SK-N-SH treated with all-trans-retinoic acid at 6 μM for 48 hours (cell line): ENCODE measurements around the gene KSR2.

Source experiments
- ATAC-seq: fragments of 200-7000 bp; cut with Tn5 transposase; 3 replicates; pipeline ENCODE4 v1.9.1; 2020; ENCODE audit warnings: mild to moderate bottlenecking, moderate library complexity
- ARNTL ChIP-seq: fragments of 450-650 bp; formaldehyde crosslinking; IDR thresholded peaks from 2 replicates; pipeline ENCODE4 v1.5.0; 2020; ENCODE audit warnings: low read depth, mild to moderate bottlenecking, moderate library complexity, borderline replicate concordance
- BACH2 ChIP-seq: fragments of 250-450 bp; sonication (Bioruptor Pico); IDR thresholded peaks from 2 replicates; pipeline ENCODE4 v1.9.0; 2021; ENCODE audit warnings: mild to moderate bottlenecking, borderline replicate concordance
- CSDC2 ChIP-seq: fragments of 250-450 bp; sonication (Bioruptor Pico); IDR thresholded peaks from 2 replicates; pipeline ENCODE4 v1.5.0; 2020; ENCODE audit warnings: mild to moderate bottlenecking, moderate library complexity
- ESRRG ChIP-seq: fragments of 250-450 bp; sonication (Bioruptor Pico); IDR thresholded peaks from 2 replicates; pipeline ENCODE4 v1.6.1; 2021; ENCODE audit warnings: mild to moderate bottlenecking
- GLIS3 ChIP-seq: fragments of 250-450 bp; sonication (Bioruptor Pico); IDR thresholded peaks from 2 replicates; pipeline ENCODE4 v1.5.0; 2020; ENCODE audit warnings: mild to moderate bottlenecking, moderate library complexity
- ISL1 ChIP-seq: fragments of 250-450 bp; sonication (Bioruptor Pico); IDR thresholded peaks from 2 replicates; pipeline ENCODE4 v2.1.2; 2022; ENCODE audit warnings: mild to moderate bottlenecking, moderate library complexity
- PPARA ChIP-seq: fragments of 250-450 bp; sonication (Bioruptor Pico); IDR thresholded peaks from 2 replicates; pipeline ENCODE4 v1.5.0; 2020; ENCODE audit warnings: mild to moderate bottlenecking, borderline replicate concordance
- RARB ChIP-seq: fragments of 250-450 bp; sonication (Bioruptor Pico); IDR thresholded peaks from 2 replicates; pipeline ENCODE4 v1.8.0; 2021; ENCODE audit warnings: mild to moderate bottlenecking, moderate library complexity
- SNAI2 ChIP-seq: fragments of 250-450 bp; sonication (Bioruptor Pico); IDR thresholded peaks from 2 replicates; pipeline ENCODE4 v1.5.0; 2020; ENCODE audit warnings: mild to moderate bottlenecking, moderate library complexity
- TCF4 ChIP-seq: fragments of 250-450 bp; sonication (Bioruptor Pico); IDR thresholded peaks from 2 replicates; pipeline ENCODE4 v1.8.0; 2021; ENCODE audit warnings: mild to moderate bottlenecking, moderate library complexity, borderline replicate concordance
- TOX ChIP-seq: fragments of 250-450 bp; sonication (Bioruptor Pico); IDR thresholded peaks from 2 replicates; pipeline ENCODE4 v1.8.0; 2021; ENCODE audit warnings: mild to moderate bottlenecking, moderate library complexity, borderline replicate concordance
- ZC3H10 ChIP-seq: fragments of 250-450 bp; sonication (Bioruptor Pico); IDR thresholded peaks from 2 replicates; pipeline ENCODE4 v1.5.1; 2021; ENCODE audit warnings: mild to moderate bottlenecking, moderate library complexity
- ZFP30 ChIP-seq: fragments of 450-650 bp; formaldehyde crosslinking; IDR thresholded peaks from 2 replicates; pipeline ENCODE4 v1.5.0; 2022; ENCODE audit warnings: mild to moderate bottlenecking, moderate library complexity
- ZNF565 ChIP-seq: fragments of 450-650 bp; formaldehyde crosslinking; conservative IDR thresholded peaks from 2 replicates; pipeline ENCODE4 v1.5.0; 2020; ENCODE audit warnings: low read depth, mild to moderate bottlenecking, moderate library complexity
- ZNF70 ChIP-seq: fragments of 450-650 bp; formaldehyde crosslinking; IDR thresholded peaks from 2 replicates; pipeline ENCODE4 v1.5.0; 2020; ENCODE audit warnings: mild to moderate bottlenecking, moderate library complexity
- ZNF8 ChIP-seq: fragments of 450-650 bp; formaldehyde crosslinking; IDR thresholded peaks from 2 replicates; pipeline ENCODE4 v1.5.0; 2020; ENCODE audit warnings: mild to moderate bottlenecking, moderate library complexity
- TF ChIP-seq, protein P1 (sequence below): fragments of 250-450 bp; sonication (Bioruptor Pico); IDR thresholded peaks from 2 replicates; pipeline ENCODE4 v1.5.0; 2020; ENCODE audit warnings: mild to moderate bottlenecking, moderate library complexity
- TF ChIP-seq, protein P2 (sequence below): fragments of 250-450 bp; sonication (Bioruptor Pico); IDR thresholded peaks from 2 replicates; pipeline ENCODE4 v1.8.0; 2020; ENCODE audit warnings: mild to moderate bottlenecking, moderate library complexity, borderline replicate concordance
- TF ChIP-seq, protein P3 (sequence below): fragments of 250-450 bp; sonication (Bioruptor Pico); IDR thresholded peaks from 2 replicates; pipeline ENCODE4 v1.5.1; 2020; ENCODE audit warnings: low read depth, mild to moderate bottlenecking, moderate library complexity

The KSR2 gene

DNA sequence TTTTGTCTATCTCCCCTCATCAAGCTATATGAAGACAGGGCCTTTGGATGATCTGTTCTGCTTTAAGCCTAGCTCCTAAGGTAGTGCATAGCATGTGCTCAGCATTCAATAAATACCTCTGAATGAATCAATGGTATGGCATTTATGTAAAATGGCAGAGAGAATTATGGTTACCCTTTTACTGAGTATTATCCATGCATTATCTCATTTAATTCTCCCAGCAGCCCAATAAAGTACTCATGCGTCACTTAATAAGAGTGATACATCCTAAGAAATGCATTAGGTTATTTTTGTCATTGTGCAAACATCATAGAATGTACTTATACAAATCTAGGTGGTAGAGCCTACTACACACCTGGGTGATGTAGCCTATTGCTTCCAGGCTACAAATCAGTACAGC is 269.7 kb downstream of the KSR2 start (continued):
- TF ChIP-seq, protein P1, sequence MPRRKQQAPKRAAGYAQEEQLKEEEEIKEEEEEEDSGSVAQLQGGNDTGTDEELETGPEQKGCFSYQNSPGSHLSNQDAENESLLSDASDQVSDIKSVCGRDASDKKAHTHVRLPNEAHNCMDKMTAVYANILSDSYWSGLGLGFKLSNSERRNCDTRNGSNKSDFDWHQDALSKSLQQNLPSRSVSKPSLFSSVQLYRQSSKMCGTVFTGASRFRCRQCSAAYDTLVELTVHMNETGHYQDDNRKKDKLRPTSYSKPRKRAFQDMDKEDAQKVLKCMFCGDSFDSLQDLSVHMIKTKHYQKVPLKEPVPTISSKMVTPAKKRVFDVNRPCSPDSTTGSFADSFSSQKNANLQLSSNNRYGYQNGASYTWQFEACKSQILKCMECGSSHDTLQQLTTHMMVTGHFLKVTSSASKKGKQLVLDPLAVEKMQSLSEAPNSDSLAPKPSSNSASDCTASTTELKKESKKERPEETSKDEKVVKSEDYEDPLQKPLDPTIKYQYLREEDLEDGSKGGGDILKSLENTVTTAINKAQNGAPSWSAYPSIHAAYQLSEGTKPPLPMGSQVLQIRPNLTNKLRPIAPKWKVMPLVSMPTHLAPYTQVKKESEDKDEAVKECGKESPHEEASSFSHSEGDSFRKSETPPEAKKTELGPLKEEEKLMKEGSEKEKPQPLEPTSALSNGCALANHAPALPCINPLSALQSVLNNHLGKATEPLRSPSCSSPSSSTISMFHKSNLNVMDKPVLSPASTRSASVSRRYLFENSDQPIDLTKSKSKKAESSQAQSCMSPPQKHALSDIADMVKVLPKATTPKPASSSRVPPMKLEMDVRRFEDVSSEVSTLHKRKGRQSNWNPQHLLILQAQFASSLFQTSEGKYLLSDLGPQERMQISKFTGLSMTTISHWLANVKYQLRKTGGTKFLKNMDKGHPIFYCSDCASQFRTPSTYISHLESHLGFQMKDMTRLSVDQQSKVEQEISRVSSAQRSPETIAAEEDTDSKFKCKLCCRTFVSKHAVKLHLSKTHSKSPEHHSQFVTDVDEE (CRISPR knock-in tag): no peak
- TF ChIP-seq RARB (CRISPR knock-in tag) (no peak), BACH2 (CRISPR knock-in tag) (no peak), TCF4 (CRISPR knock-in tag) (no peak), ZNF565 (CRISPR knock-in tag) (no peak)

DNA sequence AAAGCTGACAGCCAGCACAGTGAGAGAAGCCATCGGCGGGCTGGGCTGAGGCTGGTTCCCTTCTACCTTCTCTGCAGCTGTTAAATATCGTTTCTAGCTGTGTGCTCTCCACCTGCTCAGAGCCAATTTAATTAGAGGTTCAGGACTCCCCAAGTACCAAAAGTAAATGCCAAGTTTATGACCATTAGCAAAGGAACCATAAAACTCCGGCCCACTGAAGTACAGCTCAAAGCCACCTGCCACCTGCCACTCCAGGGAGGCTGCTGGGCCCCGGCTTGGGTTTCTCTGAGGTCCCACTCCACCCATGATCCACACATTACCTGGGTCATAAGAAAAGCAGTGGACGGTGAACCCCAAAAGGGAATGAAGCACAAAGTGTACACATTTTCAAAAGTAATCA is 272.8 kb downstream of the KSR2 start:
- TF ChIP-seq, protein P2, sequence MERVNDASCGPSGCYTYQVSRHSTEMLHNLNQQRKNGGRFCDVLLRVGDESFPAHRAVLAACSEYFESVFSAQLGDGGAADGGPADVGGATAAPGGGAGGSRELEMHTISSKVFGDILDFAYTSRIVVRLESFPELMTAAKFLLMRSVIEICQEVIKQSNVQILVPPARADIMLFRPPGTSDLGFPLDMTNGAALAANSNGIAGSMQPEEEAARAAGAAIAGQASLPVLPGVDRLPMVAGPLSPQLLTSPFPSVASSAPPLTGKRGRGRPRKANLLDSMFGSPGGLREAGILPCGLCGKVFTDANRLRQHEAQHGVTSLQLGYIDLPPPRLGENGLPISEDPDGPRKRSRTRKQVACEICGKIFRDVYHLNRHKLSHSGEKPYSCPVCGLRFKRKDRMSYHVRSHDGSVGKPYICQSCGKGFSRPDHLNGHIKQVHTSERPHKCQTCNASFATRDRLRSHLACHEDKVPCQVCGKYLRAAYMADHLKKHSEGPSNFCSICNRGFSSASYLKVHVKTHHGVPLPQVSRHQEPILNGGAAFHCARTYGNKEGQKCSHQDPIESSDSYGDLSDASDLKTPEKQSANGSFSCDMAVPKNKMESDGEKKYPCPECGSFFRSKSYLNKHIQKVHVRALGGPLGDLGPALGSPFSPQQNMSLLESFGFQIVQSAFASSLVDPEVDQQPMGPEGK (CRISPR knock-in tag): no peak
- no peak for ATAC-seq

DNA sequence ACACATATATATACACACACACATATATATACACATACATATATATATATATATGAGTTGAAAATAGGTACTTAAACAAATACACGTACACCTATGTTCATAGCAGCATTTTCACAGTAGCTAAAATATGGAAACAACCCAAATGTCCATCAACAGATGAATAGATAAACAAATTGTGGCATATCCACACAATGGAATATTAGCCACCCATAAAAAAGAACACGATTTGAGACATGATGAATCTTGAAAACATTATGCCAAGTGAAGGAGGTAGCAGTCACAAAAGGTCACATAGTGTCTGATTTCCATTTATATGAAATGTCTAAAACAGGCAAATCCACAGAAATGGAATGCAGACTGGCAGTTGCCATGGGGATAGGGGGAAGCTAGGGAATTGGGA is 276.3 kb downstream of the KSR2 start:
- TF ChIP-seq SNAI2 (CRISPR knock-in tag) (no peak), ZNF8 (CRISPR knock-in tag) (peak; percentile 87)
- no peak for ATAC-seq

DNA sequence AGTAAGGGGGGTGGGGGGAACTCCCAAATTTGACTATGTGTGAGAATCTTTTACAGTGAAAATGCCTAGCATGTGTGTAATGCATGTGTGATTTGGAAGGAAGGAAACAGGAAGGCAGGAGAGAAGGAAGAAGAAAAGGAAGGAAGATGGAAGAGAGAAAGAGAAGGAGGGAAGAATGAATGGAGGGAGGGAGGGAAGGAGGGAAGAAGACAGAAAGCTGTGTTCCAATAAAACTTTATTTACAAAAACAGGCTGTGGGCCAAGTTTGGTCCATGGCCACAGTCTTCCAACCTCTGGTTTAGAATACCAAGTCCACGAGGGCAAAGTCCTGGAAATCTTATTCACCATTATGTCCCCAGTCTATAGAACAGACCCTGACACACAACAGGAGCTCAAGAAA is 278.9 kb downstream of the KSR2 start:
- ATAC-seq: no peak
- no peak for TF ChIP-seq TCF4 (CRISPR knock-in tag)
- TF ChIP-seq, all 23 proteins: peak for 0

DNA sequence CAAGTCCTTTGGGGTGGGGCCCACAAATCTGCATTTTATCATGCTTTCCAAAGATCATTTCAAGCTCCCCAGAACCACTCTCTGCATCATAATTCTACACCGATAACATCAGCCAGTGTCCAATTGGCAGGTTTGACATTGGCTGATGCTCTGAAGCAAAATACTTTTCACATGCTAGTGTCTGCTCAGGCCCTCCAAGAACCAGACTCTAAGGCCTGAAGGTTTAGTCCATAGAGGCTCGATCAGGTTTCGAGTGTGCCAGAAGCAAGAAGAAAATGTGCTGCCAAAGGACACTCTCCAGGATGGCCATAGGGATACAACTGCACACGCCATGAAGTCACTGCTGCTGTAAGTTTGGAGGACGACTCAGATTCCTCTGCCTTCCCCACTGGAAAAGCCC is 280.3 kb downstream of the KSR2 start:
- no peak for TF ChIP-seq BACH2 (CRISPR knock-in tag)
- no peak for TF ChIP-seq ESRRG (CRISPR knock-in tag)
- TF ChIP-seq RARB (CRISPR knock-in tag): no peak
- no peak for TF ChIP-seq ZC3H10 (CRISPR knock-in tag)
- ATAC-seq: no peak

DNA sequence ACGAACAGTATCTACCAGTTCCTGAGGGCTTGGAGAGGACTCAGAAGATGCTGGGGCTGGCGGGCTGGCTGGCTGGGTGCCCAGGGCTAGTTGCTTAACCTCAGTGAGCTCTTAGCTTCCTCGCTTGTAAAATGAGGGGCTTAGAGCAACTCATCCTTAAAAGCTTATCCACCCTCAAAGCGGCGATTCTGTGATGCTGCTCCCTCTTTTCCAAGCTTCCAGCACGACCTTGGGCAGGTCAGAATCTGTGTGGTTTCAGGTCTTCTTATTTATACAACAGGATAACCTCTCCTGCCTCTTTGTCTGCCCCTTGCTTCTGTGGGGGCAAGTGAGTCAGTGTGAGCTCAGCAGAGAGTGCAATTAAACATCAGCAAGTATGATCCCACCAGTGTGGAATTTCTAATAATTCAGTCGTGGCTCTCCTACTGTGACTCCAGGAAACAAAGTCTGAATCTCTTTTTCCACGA is 281.8 kb downstream of the KSR2 start:
- ATAC-seq: peak; percentile 55
- TF ChIP-seq ISL1 (peak; percentile 69), PPARA (CRISPR knock-in tag) (no peak)
- TF ChIP-seq, protein P2 (CRISPR knock-in tag): 0 out of 2 replicates have a peak, but pooled peaks have one; percentile 65
- TF ChIP-seq, all 23 proteins: peak for 2

DNA sequence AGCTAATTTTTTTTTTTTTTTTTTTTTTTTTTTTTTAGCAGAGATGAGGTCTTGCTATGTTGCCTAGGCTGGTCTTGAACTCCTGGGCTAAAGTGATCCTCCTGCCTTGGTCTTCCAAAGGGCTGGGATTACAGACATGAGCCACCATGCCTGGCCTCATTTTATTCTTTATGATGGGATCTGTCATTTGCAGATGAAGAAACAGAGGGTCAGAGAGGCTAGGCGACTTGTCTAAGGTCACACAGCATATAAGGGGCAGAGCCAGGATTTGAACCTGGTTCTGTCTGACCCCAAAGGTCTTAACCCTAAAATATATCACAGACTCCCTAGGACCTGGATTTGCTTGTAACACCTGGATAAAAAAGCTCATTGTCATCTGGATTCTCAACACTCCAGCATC is 282.6 kb downstream of the KSR2 start:
- ATAC-seq: no peak
- TF ChIP-seq ARNTL (CRISPR knock-in tag): no peak
- TF ChIP-seq ZNF8 (CRISPR knock-in tag): no peak
- TF ChIP-seq ZC3H10 (CRISPR knock-in tag): no peak
- TF ChIP-seq ZNF565 (CRISPR knock-in tag): no peak
- no peak for TF ChIP-seq TOX (CRISPR knock-in tag)
- TF ChIP-seq, protein P3, sequence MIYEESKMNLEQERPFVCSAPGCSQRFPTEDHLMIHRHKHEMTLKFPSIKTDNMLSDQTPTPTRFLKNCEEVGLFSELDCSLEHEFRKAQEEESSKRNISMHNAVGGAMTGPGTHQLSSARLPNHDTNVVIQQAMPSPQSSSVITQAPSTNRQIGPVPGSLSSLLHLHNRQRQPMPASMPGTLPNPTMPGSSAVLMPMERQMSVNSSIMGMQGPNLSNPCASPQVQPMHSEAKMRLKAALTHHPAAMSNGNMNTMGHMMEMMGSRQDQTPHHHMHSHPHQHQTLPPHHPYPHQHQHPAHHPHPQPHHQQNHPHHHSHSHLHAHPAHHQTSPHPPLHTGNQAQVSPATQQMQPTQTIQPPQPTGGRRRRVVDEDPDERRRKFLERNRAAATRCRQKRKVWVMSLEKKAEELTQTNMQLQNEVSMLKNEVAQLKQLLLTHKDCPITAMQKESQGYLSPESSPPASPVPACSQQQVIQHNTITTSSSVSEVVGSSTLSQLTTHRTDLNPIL: no peak
- no peak for TF ChIP-seq ESRRG (CRISPR knock-in tag)
- no peak for TF ChIP-seq GLIS3
- no peak for TF ChIP-seq CSDC2 (CRISPR knock-in tag)
- no peak for TF ChIP-seq TCF4 (CRISPR knock-in tag)
- TF ChIP-seq, protein P2 (CRISPR knock-in tag): no peak
- TF ChIP-seq ZFP30 (CRISPR knock-in tag): no peak
- TF ChIP-seq ZNF70 (CRISPR knock-in tag): no peak
- no peak for TF ChIP-seq ISL1
